ENCODE results near the gene RBP2. TPM values are rescaled to one million over a fixed set of nuclear protein-coding genes. Genes with fewer than 3 reads are reported as not detected.

RBP2 gene
- total and polyA plus RNA-seq, 9 of the 15 experiments (the other 6 are each of a cell fraction or from before 2014, with no cell fraction given), result not detected

DNA sequence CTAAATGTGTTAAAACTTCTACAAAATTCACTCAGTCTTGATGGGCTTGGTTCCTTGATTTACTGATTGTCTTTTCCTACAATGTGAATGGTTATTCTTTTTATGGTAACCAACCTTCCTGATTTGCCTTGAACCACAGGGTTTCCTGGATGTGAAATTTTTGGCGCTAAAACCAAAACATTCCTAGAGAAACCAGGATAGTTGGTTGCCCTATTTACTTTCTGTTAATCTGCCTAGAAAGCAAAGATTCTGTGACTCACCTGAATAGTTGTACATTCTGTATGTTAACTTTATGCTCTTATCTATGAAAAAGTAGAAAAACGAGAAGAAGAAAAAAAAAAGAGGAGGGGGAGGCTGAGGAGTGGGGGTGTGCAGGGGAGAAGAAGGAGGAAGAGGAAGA lies 23.2 kb upstream of the RBP2 start (continued):
- TF ChIP-seq, protein P1, sequence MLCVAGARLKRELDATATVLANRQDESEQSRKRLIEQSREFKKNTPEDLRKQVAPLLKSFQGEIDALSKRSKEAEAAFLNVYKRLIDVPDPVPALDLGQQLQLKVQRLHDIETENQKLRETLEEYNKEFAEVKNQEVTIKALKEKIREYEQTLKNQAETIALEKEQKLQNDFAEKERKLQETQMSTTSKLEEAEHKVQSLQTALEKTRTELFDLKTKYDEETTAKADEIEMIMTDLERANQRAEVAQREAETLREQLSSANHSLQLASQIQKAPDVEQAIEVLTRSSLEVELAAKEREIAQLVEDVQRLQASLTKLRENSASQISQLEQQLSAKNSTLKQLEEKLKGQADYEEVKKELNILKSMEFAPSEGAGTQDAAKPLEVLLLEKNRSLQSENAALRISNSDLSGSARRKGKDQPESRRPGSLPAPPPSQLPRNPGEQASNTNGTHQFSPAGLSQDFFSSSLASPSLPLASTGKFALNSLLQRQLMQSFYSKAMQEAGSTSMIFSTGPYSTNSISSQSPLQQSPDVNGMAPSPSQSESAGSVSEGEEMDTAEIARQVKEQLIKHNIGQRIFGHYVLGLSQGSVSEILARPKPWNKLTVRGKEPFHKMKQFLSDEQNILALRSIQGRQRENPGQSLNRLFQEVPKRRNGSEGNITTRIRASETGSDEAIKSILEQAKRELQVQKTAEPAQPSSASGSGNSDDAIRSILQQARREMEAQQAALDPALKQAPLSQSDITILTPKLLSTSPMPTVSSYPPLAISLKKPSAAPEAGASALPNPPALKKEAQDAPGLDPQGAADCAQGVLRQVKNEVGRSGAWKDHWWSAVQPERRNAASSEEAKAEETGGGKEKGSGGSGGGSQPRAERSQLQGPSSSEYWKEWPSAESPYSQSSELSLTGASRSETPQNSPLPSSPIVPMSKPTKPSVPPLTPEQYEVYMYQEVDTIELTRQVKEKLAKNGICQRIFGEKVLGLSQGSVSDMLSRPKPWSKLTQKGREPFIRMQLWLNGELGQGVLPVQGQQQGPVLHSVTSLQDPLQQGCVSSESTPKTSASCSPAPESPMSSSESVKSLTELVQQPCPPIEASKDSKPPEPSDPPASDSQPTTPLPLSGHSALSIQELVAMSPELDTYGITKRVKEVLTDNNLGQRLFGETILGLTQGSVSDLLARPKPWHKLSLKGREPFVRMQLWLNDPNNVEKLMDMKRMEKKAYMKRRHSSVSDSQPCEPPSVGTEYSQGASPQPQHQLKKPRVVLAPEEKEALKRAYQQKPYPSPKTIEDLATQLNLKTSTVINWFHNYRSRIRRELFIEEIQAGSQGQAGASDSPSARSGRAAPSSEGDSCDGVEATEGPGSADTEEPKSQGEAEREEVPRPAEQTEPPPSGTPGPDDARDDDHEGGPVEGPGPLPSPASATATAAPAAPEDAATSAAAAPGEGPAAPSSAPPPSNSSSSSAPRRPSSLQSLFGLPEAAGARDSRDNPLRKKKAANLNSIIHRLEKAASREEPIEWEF (CRISPR knock-in tag; IDR thresholded peaks at IDR 0.05), result no peak
- no peak for TF ChIP-seq SNRNP70 (optimal IDR thresholded peaks at IDR 0.05; ENCODE audit: low read depth, low read length)
- TF ChIP-seq, protein P2, sequence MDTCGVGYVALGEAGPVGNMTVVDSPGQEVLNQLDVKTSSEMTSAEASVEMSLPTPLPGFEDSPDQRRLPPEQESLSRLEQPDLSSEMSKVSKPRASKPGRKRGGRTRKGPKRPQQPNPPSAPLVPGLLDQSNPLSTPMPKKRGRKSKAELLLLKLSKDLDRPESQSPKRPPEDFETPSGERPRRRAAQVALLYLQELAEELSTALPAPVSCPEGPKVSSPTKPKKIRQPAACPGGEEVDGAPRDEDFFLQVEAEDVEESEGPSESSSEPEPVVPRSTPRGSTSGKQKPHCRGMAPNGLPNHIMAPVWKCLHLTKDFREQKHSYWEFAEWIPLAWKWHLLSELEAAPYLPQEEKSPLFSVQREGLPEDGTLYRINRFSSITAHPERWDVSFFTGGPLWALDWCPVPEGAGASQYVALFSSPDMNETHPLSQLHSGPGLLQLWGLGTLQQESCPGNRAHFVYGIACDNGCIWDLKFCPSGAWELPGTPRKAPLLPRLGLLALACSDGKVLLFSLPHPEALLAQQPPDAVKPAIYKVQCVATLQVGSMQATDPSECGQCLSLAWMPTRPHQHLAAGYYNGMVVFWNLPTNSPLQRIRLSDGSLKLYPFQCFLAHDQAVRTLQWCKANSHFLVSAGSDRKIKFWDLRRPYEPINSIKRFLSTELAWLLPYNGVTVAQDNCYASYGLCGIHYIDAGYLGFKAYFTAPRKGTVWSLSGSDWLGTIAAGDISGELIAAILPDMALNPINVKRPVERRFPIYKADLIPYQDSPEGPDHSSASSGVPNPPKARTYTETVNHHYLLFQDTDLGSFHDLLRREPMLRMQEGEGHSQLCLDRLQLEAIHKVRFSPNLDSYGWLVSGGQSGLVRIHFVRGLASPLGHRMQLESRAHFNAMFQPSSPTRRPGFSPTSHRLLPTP (IDR thresholded peaks at IDR 0.05; ENCODE audit: borderline replicate concordance, extremely low read depth, insufficient read length), result no peak
- TF ChIP-seq, protein P3, sequence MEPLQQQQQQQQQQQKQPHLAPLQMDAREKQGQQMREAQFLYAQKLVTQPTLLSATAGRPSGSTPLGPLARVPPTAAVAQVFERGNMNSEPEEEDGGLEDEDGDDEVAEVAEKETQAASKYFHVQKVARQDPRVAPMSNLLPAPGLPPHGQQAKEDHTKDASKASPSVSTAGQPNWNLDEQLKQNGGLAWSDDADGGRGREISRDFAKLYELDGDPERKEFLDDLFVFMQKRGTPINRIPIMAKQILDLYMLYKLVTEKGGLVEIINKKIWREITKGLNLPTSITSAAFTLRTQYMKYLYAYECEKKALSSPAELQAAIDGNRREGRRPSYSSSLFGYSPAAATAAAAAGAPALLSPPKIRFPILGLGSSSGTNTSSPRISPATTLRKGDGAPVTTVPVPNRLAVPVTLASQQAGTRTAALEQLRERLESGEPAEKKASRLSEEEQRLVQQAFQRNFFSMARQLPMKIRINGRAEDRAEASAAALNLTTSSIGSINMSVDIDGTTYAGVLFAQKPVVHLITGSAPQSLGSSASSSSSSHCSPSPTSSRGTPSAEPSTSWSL (CRISPR knock-in tag; IDR thresholded peaks at IDR 0.05; ENCODE audit: borderline replicate concordance), result no peak

Measured in K562 (cell line).